Fibroblast of pulmonary artery (primary cell): ENCODE data around the gene ATP6V1G2.
"Not testable (repeated sequence)": the region's sequence is repeated elsewhere in the genome, so short reads cannot be mapped to it uniquely, and the experiment has no call there.

Source experiments
- DNase-seq: peaks from one replicate; pipeline ENCODE4 v3.0.0-alpha.2; 2010; ENCODE audit warnings: low read depth
- H3K4me3 ChIP-seq: replicated peaks from 2 replicates; pipeline ENCODE4 v1.5.1; 2011; ENCODE audit warnings: low read depth, mild to moderate bottlenecking, control low read depth, low read length, moderate library complexity
- TF ChIP-seq, protein P1 (sequence below): IDR thresholded peaks from 2 replicates; pipeline ENCODE4 v1.5.1; 2011; ENCODE audit warnings: mild to moderate bottlenecking, control low read depth, low read length, inconsistent platforms; ENCODE audit errors: missing control alignments

ATP6V1G2 gene

DNA sequence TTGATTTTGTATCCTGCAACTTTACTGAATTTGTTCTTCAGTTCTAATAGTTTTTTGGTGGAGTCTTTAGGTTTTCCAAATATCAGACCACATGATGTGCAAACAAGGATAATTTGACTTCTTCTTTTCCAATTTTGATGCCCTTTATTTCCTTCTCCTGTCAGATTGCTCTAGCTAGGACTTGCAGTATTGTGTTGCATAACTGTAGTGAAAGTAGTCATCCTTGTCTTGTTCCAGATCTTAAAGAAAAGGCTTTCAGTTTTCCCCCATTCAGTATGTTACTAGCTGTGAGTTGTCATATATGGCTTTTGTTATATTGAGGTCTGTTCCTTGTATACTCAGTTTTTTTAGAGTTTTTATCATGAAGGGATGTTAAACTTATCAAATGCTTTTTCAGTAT lies 43.8 kb downstream of the ATP6V1G2 start:
- peak; percentile 25 for DNase-seq

DNA sequence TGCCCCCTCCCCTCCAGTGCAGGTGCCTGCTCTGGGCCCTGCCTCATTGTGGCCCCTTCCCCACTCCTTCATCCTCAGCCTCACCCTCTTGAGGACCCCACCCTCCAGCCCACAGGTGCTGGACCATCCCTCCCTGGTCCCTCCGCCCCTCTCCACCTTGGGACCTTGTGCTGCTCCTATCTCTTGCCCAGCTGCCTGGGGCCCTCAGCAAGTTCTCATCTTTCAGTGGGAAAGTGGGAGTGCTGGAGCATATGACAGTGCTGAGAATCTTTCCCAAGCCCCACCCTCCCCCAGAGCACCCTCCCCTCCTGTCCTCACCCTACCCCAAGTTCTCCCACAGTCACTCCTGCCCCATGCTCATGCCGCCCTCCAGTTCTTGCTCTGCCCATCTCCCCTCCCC lies 46.8 kb downstream of the ATP6V1G2 start:
- not testable (repeated sequence) for DNase-seq, H3K4me3 ChIP-seq

More for the DNA sequence above, 43.8 kb downstream of the ATP6V1G2 start:
- TF ChIP-seq, protein P1, sequence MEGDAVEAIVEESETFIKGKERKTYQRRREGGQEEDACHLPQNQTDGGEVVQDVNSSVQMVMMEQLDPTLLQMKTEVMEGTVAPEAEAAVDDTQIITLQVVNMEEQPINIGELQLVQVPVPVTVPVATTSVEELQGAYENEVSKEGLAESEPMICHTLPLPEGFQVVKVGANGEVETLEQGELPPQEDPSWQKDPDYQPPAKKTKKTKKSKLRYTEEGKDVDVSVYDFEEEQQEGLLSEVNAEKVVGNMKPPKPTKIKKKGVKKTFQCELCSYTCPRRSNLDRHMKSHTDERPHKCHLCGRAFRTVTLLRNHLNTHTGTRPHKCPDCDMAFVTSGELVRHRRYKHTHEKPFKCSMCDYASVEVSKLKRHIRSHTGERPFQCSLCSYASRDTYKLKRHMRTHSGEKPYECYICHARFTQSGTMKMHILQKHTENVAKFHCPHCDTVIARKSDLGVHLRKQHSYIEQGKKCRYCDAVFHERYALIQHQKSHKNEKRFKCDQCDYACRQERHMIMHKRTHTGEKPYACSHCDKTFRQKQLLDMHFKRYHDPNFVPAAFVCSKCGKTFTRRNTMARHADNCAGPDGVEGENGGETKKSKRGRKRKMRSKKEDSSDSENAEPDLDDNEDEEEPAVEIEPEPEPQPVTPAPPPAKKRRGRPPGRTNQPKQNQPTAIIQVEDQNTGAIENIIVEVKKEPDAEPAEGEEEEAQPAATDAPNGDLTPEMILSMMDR, result no peak
- no peak overlapping the region for H3K4me3 ChIP-seq

DNA sequence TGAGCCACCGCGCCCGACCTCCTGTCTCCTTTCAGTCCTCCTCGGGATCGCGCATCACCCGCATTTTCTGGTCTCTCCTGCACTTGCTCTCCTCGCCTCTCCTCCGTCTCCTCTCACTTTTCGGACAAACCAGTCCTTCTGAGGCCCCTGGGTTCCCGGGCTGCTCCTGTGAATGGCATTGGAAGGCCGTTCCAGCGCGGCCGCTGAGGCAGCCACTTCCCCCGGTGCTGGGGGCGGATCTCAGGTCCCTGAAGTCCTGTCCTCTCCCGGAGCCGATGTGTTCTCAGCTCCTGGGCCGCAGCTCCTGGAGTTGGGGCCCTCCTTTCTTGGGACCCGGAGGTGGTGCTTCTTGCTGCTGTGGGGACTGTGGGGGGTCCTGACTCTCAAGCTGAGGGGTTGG lies 47.7 kb downstream of the ATP6V1G2 start:
- TF ChIP-seq, protein P1, result no peak
- DNase-seq, result no peak
- peak overlapping the region; percentile 70 for H3K4me3 ChIP-seq

DNA sequence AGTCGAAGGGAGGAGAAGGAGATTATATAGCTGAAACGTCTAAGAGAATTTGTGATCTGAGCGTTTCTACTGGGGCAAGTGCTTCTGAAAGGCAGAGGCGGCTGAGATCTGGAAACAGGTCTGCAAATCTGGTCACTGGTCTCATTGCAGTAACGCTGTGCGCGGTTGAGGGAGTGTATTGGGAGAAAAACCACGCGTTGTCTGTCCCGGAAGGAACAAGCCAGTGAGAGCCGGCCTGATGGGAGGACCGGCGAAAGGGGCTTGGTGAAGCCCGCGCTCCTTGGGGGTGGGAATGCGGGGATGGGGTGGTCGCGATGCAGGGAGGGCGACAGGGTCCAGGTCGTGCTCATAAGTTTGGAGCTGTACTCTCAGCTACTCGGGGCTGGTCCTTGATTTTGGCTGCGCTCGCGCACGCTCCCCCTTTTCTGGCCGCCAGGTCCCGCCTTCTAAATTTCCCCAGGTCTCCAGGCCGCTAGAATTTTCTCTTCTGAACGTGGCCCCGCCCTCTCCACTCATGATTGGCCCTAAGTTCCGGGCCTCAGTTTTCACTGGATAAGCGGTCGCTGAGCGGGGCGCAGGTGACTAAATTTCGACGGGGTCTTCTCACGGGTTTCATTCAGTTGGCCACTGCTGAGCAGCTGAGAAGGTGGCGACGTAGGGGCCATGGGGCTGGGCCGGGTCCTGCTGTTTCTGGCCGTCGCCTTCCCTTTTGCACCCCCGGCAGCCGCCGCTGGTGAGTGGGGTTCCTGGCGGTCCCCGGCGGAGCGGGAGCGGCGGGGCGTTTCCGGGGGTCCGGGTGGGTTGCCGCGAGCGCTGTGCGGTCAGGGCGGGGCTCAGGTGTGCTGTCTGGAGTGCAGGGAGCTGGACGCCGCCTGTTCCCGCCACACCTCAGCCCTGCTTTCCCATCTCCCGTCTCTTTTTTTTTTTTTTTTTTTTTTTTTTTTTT lies 48.6 kb downstream of the ATP6V1G2 start, which contains the start of gene MICB:
TSS of gene MICB (plus strand) at position 615 of the 946 bp plus-strand sequence. CDS start at position 664, 49 bp downstream.
- H3K4me3 ChIP-seq, result peak within 1 kb of the TSS; percentile 70
- DNase-seq, result peak; percentile 77
- TF ChIP-seq, protein P1, result no peak

DNA sequence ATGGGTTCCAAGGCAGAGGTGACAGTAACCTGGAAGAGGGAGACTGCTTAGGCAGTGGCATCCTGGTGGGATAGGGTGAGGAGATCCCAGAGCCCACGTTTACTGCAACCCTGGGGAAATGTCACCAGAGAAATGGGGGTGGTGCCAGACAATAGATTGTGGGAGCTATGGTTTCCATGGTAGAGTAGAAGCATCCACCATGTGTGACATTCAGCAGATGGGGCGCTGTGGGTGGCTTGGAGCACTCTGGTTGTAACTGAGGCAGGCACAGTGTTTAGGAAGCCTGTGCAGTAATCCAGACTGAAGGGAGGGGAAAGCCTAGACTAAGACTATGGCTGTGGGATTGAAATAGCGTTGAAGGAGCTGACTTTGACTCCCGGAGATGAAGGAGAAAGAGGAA lies 49.6 kb downstream of the ATP6V1G2 start:
- peak overlapping the region; percentile 70 for H3K4me3 ChIP-seq
- DNase-seq, result not testable (repeated sequence)

DNA sequence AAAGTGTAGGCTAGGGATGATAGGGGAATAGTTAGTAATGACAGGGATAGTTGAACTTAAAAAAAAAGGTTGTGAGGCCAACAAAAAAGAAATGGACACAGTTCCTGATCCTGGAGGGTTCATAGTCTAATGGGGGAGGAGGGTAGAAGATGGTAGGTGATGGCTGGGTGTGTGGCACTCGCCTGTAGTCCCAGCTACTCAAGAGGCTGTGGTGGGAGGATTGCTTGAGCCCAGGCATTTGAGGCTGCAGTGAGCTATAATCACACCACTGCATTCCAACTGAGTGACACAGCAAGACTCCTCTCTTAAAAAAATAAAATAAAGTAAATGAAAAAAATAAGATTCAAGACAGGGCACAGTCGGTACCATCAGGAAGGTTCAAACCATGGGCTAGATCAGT lies 50.8 kb downstream of the ATP6V1G2 start:
- TF ChIP-seq, protein P1, result no peak
- DNase-seq, result peak; percentile 72
- H3K4me3 ChIP-seq, result peak overlapping the region; percentile 71
